K562 (cell line): Measurements from ENCODE around the gene PRKAR2B. TPM values are rescaled to one million over a fixed set of nuclear protein-coding genes. Genes with fewer than 3 reads are reported as not detected.

Experiments used
- ELF1 ChIP-seq: fragments of 200-800 bp; sonication (Bioruptor generic); IDR thresholded peaks from 2 replicates; pipeline ENCODE4 v1.6.1; 2016; ENCODE audit warnings: missing genetic modification characterization, missing compliant biosample characterization
- EP400 ChIP-seq: fragments of 450-650 bp; IDR thresholded peaks from 2 replicates; pipeline ENCODE4 v1.6.1; 2017; ENCODE audit warnings: antibody characterized with exemption, mild to moderate bottlenecking, moderate library complexity
- FOSL1 ChIP-seq: fragments of 200-800 bp; sonication (Bioruptor generic); conservative IDR thresholded peaks from 2 replicates; pipeline ENCODE4 v1.6.1; 2016; ENCODE audit warnings: missing genetic modification characterization, missing compliant biosample characterization
- GTF2F1 ChIP-seq: IDR thresholded peaks from 2 replicates; pipeline ENCODE4 v1.6.1; 2011; ENCODE audit warnings: low read depth, low read length, improper control_type of control experiment
- HDAC2 ChIP-seq: fragments of 450-650 bp; IDR thresholded peaks from 2 replicates; pipeline ENCODE4 v1.6.1; 2016; ENCODE audit warnings: mild to moderate bottlenecking
- HIVEP1 ChIP-seq: fragments of 250-450 bp; sonication (Bioruptor Pico); IDR thresholded peaks from 2 replicates; pipeline ENCODE4 v1.4.0; 2020; ENCODE audit warnings: mild to moderate bottlenecking
- JUND ChIP-seq, 2 experiments: IDR thresholded peaks; 2 replicates in 1 of 2; 3 replicates in 1 of 2; pipeline ENCODE4 v1.6.1; 2011; ENCODE audit warnings: borderline replicate concordance in 2 of 2, low read depth in 2 of 2, low read length in 2 of 2, improper control_type of control experiment in 1 of 2, missing biosample characterization in 1 of 2, missing genetic modification characterization in 1 of 2, missing genetic modification reagents in 1 of 2
- KDM1A ChIP-seq, 2 experiments: fragments of 450-650 bp; IDR thresholded peaks; 2 replicates each; pipeline ENCODE4 v1.6.1; 2016; ENCODE audit warnings: mild to moderate bottlenecking in 2 of 2
- LARP7 ChIP-seq: fragments of 450-650 bp; IDR thresholded peaks from 2 replicates; pipeline ENCODE4 v1.6.1; 2016
- PHB2 ChIP-seq: fragments of 450-650 bp; IDR thresholded peaks from 2 replicates; pipeline ENCODE4 v1.6.1; 2017; ENCODE audit warnings: low read depth
- RBM22 ChIP-seq: fragments of 200-400 bp; formaldehyde crosslinking; IDR thresholded peaks from 2 replicates; pipeline ENCODE4 v1.6.1; 2018; ENCODE audit warnings: low read length, low read depth; ENCODE audit not compliant: poor library complexity, severe bottlenecking
- RERE ChIP-seq: sonication (generic); formaldehyde crosslinking; IDR thresholded peaks from 2 replicates; pipeline ENCODE4 v1.8.0; 2023; ENCODE audit warnings: missing genetic modification reagents, mild to moderate bottlenecking, borderline replicate concordance
- polyA plus RNA-seq, 8 experiments: library from polyadenylated mRNA; depleted of rRNA in 4 of 8; stranded (reverse) in 5 of 8; unstranded in 3 of 8; fragments of >200 nt; fragmentation: Nextera tagmentation in 2 of 8; fragmentation: Illumina TruSeq in 1 of 8; extraction: Ambion mirVana in 2 of 8; extraction: Trizol in 1 of 8; gene quantifications; 2 replicates each; pipeline versions ENCODE4 v1.2.1 to v1.2.3, GENCODE V29; 2011 to 2014; ENCODE audit warnings: inconsistent platforms in 1 of 8, missing spikeins in 1 of 8
- total RNA-seq, 7 experiments: library from RNA; depleted of rRNA in 6 of 7; stranded (reverse); fragments of >200 nt in 6 of 7; fragmentation: Illumina TruSeq in 2 of 7; extraction: Trizol in 2 of 7; gene quantifications; 2 replicates each; pipeline versions ENCODE4 v1.2.1 to v1.2.3, GENCODE V29; 2011 to 2021; ENCODE audit warnings: low replicate concordance in 1 of 7
- TF ChIP-seq, protein P1 (sequence below): fragments of 250-450 bp; sonication (Bioruptor Pico); IDR thresholded peaks from 2 replicates; pipeline ENCODE4 v1.4.0; 2020; ENCODE audit warnings: borderline replicate concordance
- TF ChIP-seq, protein P2 (sequence below): fragments of 450-650 bp; formaldehyde crosslinking; IDR thresholded peaks from 2 replicates; pipeline ENCODE4 v1.4.0; 2020; ENCODE audit warnings: mild to moderate bottlenecking
- TF ChIP-seq, protein P3 (sequence below): IDR thresholded peaks from 3 replicates; pipeline ENCODE4 v1.6.1; 2011; ENCODE audit warnings: borderline replicate concordance, mild to moderate bottlenecking, moderate library complexity; ENCODE audit not compliant: insufficient read length; ENCODE audit errors: extremely low read depth

The PRKAR2B gene
- total and polyA plus RNA-seq, 9 of the 15 experiments (the other 6 are each of a cell fraction or from before 2014, with no cell fraction given), result 59.0 to 173 (median 129) TPM

GRCh38 chr7:107017965-107018719 lies 26.4 kb upstream of the PRKAR2B start (continued):
- TF ChIP-seq, protein P1, sequence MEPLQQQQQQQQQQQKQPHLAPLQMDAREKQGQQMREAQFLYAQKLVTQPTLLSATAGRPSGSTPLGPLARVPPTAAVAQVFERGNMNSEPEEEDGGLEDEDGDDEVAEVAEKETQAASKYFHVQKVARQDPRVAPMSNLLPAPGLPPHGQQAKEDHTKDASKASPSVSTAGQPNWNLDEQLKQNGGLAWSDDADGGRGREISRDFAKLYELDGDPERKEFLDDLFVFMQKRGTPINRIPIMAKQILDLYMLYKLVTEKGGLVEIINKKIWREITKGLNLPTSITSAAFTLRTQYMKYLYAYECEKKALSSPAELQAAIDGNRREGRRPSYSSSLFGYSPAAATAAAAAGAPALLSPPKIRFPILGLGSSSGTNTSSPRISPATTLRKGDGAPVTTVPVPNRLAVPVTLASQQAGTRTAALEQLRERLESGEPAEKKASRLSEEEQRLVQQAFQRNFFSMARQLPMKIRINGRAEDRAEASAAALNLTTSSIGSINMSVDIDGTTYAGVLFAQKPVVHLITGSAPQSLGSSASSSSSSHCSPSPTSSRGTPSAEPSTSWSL (CRISPR knock-in tag), result no peak
- peak; percentile 87 to 90 for TF ChIP-seq KDM1A (IDR thresholded peaks at IDR 0.05)
- no peak for TF ChIP-seq LARP7
- TF ChIP-seq PHB2, result no peak
- peak; percentile 43; the same call in 1 of the 2 replicates for TF ChIP-seq FOSL1 (tag)
- peak; percentile 73; the same call in 1 of the 2 replicates for TF ChIP-seq HIVEP1 (CRISPR knock-in tag)
- TF ChIP-seq, protein P2, sequence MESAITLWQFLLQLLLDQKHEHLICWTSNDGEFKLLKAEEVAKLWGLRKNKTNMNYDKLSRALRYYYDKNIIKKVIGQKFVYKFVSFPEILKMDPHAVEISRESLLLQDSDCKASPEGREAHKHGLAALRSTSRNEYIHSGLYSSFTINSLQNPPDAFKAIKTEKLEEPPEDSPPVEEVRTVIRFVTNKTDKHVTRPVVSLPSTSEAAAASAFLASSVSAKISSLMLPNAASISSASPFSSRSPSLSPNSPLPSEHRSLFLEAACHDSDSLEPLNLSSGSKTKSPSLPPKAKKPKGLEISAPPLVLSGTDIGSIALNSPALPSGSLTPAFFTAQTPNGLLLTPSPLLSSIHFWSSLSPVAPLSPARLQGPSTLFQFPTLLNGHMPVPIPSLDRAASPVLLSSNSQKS (CRISPR knock-in tag), result no peak
- TF ChIP-seq RBM22, result no peak
- TF ChIP-seq JUND (IDR thresholded peaks at IDR 0.05; ENCODE audit: borderline replicate concordance, low read depth, low read length), result peak; percentile 81
- peak; percentile 86; the same call in 1 of the 3 replicates for TF ChIP-seq JUND (tag; IDR thresholded peaks at IDR 0.05; ENCODE audit: borderline replicate concordance, low read depth, low read length)
- TF ChIP-seq RERE (CRISPR knock-in tag), result no peak
- TF ChIP-seq ELF1 (tag), result no peak
- TF ChIP-seq GTF2F1, result no peak
- TF ChIP-seq EP400, result peak; percentile 84
- TF ChIP-seq, protein P3, sequence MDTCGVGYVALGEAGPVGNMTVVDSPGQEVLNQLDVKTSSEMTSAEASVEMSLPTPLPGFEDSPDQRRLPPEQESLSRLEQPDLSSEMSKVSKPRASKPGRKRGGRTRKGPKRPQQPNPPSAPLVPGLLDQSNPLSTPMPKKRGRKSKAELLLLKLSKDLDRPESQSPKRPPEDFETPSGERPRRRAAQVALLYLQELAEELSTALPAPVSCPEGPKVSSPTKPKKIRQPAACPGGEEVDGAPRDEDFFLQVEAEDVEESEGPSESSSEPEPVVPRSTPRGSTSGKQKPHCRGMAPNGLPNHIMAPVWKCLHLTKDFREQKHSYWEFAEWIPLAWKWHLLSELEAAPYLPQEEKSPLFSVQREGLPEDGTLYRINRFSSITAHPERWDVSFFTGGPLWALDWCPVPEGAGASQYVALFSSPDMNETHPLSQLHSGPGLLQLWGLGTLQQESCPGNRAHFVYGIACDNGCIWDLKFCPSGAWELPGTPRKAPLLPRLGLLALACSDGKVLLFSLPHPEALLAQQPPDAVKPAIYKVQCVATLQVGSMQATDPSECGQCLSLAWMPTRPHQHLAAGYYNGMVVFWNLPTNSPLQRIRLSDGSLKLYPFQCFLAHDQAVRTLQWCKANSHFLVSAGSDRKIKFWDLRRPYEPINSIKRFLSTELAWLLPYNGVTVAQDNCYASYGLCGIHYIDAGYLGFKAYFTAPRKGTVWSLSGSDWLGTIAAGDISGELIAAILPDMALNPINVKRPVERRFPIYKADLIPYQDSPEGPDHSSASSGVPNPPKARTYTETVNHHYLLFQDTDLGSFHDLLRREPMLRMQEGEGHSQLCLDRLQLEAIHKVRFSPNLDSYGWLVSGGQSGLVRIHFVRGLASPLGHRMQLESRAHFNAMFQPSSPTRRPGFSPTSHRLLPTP, result no peak
- TF ChIP-seq HDAC2, result no peak; the same call in none of the 2 replicates
